Neural progenitor cell (in vitro differentiated cells): ENCODE results near the gene NCAN. TPM values are rescaled to one million over a fixed set of nuclear protein-coding genes. Genes with fewer than 3 reads are reported as not detected.
A peak's percentile ranks its signal among the peaks of the same experiment; 100 is the strongest.

Experiments
- DNase-seq: peaks from one replicate; pipeline ENCODE4 v3.0.0-alpha.2; 2016; ENCODE audit warnings: low spot score
- H2AFZ ChIP-seq: fragments of 200-600 bp; sonication (generic); replicated peaks from 2 replicates; pipeline ENCODE4 v1.6.1; 2016; ENCODE audit warnings: antibody characterized with exemption
- H3F3A ChIP-seq: fragments of 200-600 bp; sonication (generic); 2 replicates; pipeline ENCODE4 v1.6.1; 2016; ENCODE audit warnings: antibody characterized with exemption, low read depth
- H3K27ac ChIP-seq: fragments of 200-600 bp; sonication (generic); 2 replicates; pipeline ENCODE4 v1.5.1; 2016; ENCODE audit warnings: mild to moderate bottlenecking
- H3K27me3 ChIP-seq: fragments of 200-600 bp; sonication (generic); 2 replicates; pipeline ENCODE4 v1.6.1; 2016; ENCODE audit warnings: mild to moderate bottlenecking, moderate library complexity
- H3K36me3 ChIP-seq: fragments of 200-600 bp; sonication (generic); 2 replicates; pipeline ENCODE4 v1.5.1; 2016
- H3K4me1 ChIP-seq: fragments of 200-600 bp; sonication (generic); 2 replicates; pipeline ENCODE4 v1.6.1; 2016; ENCODE audit warnings: mixed run types
- H3K4me2 ChIP-seq: fragments of 200-600 bp; sonication (generic); 2 replicates; pipeline ENCODE4 v1.6.1; 2016
- H3K4me3 ChIP-seq: fragments of 200-600 bp; sonication (generic); 2 replicates; pipeline ENCODE4 v1.5.1; 2016
- H3K79me2 ChIP-seq: fragments of 200-600 bp; sonication (generic); 2 replicates; pipeline ENCODE4 v1.6.1; 2016; ENCODE audit warnings: low read depth
- H3K9ac ChIP-seq: fragments of 200-600 bp; sonication (generic); 2 replicates; pipeline ENCODE4 v1.6.1; 2016
- H3K9me3 ChIP-seq: fragments of 200-600 bp; sonication (generic); 2 replicates; pipeline ENCODE4 v1.5.1; 2016; ENCODE audit warnings: low read depth
- H4K20me1 ChIP-seq: fragments of 200-600 bp; sonication (generic); 2 replicates; pipeline ENCODE4 v1.6.1; 2016; ENCODE audit warnings: low read depth
- H3K27ac Mint-ChIP-seq: 3 replicates; pipeline ENCODE4 v1.8.0; 2021; ENCODE audit warnings: mixed read lengths
- H3K27me3 Mint-ChIP-seq: 2 replicates; pipeline ENCODE4 v1.8.0; 2022; ENCODE audit warnings: low read depth, mild to moderate bottlenecking, inconsistent platforms, moderate library complexity, mixed read lengths; ENCODE audit not compliant: insufficient read depth
- H3K36me3 Mint-ChIP-seq: 3 replicates; pipeline ENCODE4 v1.8.0; 2021; ENCODE audit warnings: mixed read lengths
- H3K4me1 Mint-ChIP-seq: 3 replicates; pipeline ENCODE4 v1.8.0; 2021; ENCODE audit warnings: mixed read lengths
- H3K4me3 Mint-ChIP-seq: 3 replicates; pipeline ENCODE4 v1.8.0; 2021; ENCODE audit warnings: mild to moderate bottlenecking, moderate library complexity, mixed read lengths
- H3K9me3 Mint-ChIP-seq: 3 replicates; pipeline ENCODE4 v1.8.0; 2020; ENCODE audit warnings: mixed read lengths
- EZH2 ChIP-seq: fragments of 200-600 bp; sonication (generic); IDR thresholded peaks from 2 replicates; pipeline ENCODE4 v1.6.1; 2017; ENCODE audit warnings: antibody characterized with exemption, mild to moderate bottlenecking, moderate library complexity
- EZH2phosphoT487 ChIP-seq: fragments of 200-600 bp; sonication (generic); IDR thresholded peaks from 2 replicates; pipeline ENCODE4 v1.6.1; 2017; ENCODE audit warnings: antibody characterized with exemption
- total RNA-seq: library from RNA; depleted of rRNA; stranded (reverse); fragments of >200 nt; gene quantifications from 2 replicates; pipeline ENCODE4 v1.2.3, GENCODE V29; 2015; ENCODE audit warnings: low replicate concordance
- TF ChIP-seq, protein P1 (sequence below): fragments of 200-600 bp; sonication (generic); IDR thresholded peaks from 2 replicates; pipeline ENCODE4 v1.5.1; 2017; ENCODE audit warnings: antibody characterized with exemption, mild to moderate bottlenecking

NCAN gene
- 4.8 and 12.9 TPM in 2 replicates for total RNA-seq

- no peaks in the 10 kb centered on the region for H3K79me2 ChIP-seq
- no peak for TF ChIP-seq EZH2phosphoT487
- no peak for TF ChIP-seq EZH2
- TF ChIP-seq, protein P1, sequence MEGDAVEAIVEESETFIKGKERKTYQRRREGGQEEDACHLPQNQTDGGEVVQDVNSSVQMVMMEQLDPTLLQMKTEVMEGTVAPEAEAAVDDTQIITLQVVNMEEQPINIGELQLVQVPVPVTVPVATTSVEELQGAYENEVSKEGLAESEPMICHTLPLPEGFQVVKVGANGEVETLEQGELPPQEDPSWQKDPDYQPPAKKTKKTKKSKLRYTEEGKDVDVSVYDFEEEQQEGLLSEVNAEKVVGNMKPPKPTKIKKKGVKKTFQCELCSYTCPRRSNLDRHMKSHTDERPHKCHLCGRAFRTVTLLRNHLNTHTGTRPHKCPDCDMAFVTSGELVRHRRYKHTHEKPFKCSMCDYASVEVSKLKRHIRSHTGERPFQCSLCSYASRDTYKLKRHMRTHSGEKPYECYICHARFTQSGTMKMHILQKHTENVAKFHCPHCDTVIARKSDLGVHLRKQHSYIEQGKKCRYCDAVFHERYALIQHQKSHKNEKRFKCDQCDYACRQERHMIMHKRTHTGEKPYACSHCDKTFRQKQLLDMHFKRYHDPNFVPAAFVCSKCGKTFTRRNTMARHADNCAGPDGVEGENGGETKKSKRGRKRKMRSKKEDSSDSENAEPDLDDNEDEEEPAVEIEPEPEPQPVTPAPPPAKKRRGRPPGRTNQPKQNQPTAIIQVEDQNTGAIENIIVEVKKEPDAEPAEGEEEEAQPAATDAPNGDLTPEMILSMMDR = no peak
- H3K27me3 ChIP-seq = peaks cover 80% of the 10 kb centered on the region
- peak within 1 kb of the TSS; percentile 62 for H3K4me3 ChIP-seq
- H3K36me3 Mint-ChIP-seq = peaks cover 2% of the 10 kb centered on the region
- peaks cover 47% of the 10 kb centered on the region for H3K27me3 Mint-ChIP-seq
- no peak within 1 kb of the TSS for H3K27ac Mint-ChIP-seq
- peak within 1 kb of the TSS; percentile 73 for H3K4me3 Mint-ChIP-seq
- peak within 1 kb of the TSS; percentile 79 for H3K4me2 ChIP-seq
- peaks cover 6% of the 10 kb centered on the region for H3F3A ChIP-seq
- H3K9ac ChIP-seq = no peak within 1 kb of the TSS
- DNase-seq = peak; percentile 90
- H2AFZ ChIP-seq = no peak within 1 kb of the TSS
- H3K27ac ChIP-seq = no peak within 1 kb of the TSS
- H3K9me3 Mint-ChIP-seq = peaks cover 3% of the 10 kb centered on the region
- H3K4me1 Mint-ChIP-seq = peaks cover 25% of the 10 kb centered on the region
- no peaks in the 10 kb centered on the region for H3K36me3 ChIP-seq
- H3K4me1 ChIP-seq = no peaks in the 10 kb centered on the region
- peaks cover 31% of the 10 kb centered on the region for H4K20me1 ChIP-seq
- H3K9me3 ChIP-seq = no peaks in the 10 kb centered on the region
Observed at GRCh38 chr19:19211499-19212420, at the start of gene NCAN. Gene NCAN (plus strand): TSS chr19:19211958. CDS start chr19:19216954, 4,996 bp downstream.

GRCh38 chr19:19162495-19162894, 49.3 kb upstream of the NCAN start:
- H3K79me2 ChIP-seq = no peaks in the 10 kb centered on the region
- H3K27me3 Mint-ChIP-seq = peaks cover 6% of the 10 kb centered on the region
- H3F3A ChIP-seq = no peaks in the 10 kb centered on the region
- no peaks in the 10 kb centered on the region for H3K36me3 Mint-ChIP-seq
- no peaks in the 10 kb centered on the region for H3K9me3 ChIP-seq
- no peaks in the 10 kb centered on the region for H3K36me3 ChIP-seq
- DNase-seq = no peak
- TF ChIP-seq EZH2phosphoT487 (no peak), EZH2 (no peak)
- TF ChIP-seq, protein P1 = no peak
- H2AFZ ChIP-seq = no peak overlapping the region
- H3K9me3 Mint-ChIP-seq = no peaks in the 10 kb centered on the region
- H3K27ac Mint-ChIP-seq = no peak overlapping the region
- H3K4me1 Mint-ChIP-seq = no peaks in the 10 kb centered on the region
- no peaks in the 10 kb centered on the region for H3K27me3 ChIP-seq
- H4K20me1 ChIP-seq = no peaks in the 10 kb centered on the region
- H3K4me3 Mint-ChIP-seq = no peak overlapping the region
- H3K4me3 ChIP-seq = no peak overlapping the region
- no peak overlapping the region for H3K4me2 ChIP-seq
- H3K27ac ChIP-seq = no peak overlapping the region
- no peak overlapping the region for H3K9ac ChIP-seq
- no peaks in the 10 kb centered on the region for H3K4me1 ChIP-seq

- Mint-ChIP-seq H3K27ac (no peak overlapping the region), H3K36me3 (no peaks in the 10 kb centered on the region), H3K9me3 (no peaks in the 10 kb centered on the region), H3K4me3 (no peak overlapping the region), H3K4me1 (peaks cover 8% of the 10 kb centered on the region), H3K27me3 (peaks cover 12% of the 10 kb centered on the region)
- peaks cover 13% of the 10 kb centered on the region for H4K20me1 ChIP-seq
- H3K79me2 ChIP-seq = no peaks in the 10 kb centered on the region
- no peak overlapping the region for H3K4me2 ChIP-seq
- peaks cover 6% of the 10 kb centered on the region for H3F3A ChIP-seq
- H3K27ac ChIP-seq = no peak overlapping the region
- H2AFZ ChIP-seq = no peak overlapping the region
- H3K4me1 ChIP-seq = no peaks in the 10 kb centered on the region
- H3K4me3 ChIP-seq = no peak overlapping the region
- peaks cover 22% of the 10 kb centered on the region for H3K27me3 ChIP-seq
- no peaks in the 10 kb centered on the region for H3K9me3 ChIP-seq
- TF ChIP-seq EZH2 = no peak
- no peak for TF ChIP-seq EZH2phosphoT487
- TF ChIP-seq, protein P1 = no peak
- no peak overlapping the region for H3K9ac ChIP-seq
- no peaks in the 10 kb centered on the region for H3K36me3 ChIP-seq
- DNase-seq = no peak
Observed at GRCh38 chr19:19165396-19165795, 46.4 kb upstream of the NCAN start.
